Vagina (tissue), 2 donors: Measurements from ENCODE around the gene LMTK3.

Source experiments
- CTCF ChIP-seq, 3 experiments: fragments of 450-650 bp in 2 of 3; fragments of 200-600 bp in 1 of 3; sonication (generic) in 1 of 3; IDR thresholded peaks; one replicate each; pipeline ENCODE4 v1.5.1; 2017 to 2019; ENCODE audit warnings: antibody characterized with exemption in 3 of 3, mild to moderate bottlenecking in 2 of 3, moderate library complexity in 2 of 3
- POLR2A ChIP-seq, 2 donors: fragments of 450-650 bp; IDR thresholded peaks; one replicate each; pipeline ENCODE4 v1.6.1; 2017; ENCODE audit warnings: antibody characterized with exemption in 2 of 2, mild to moderate bottlenecking in 2 of 2, moderate library complexity in 2 of 2
- POLR2AphosphoS5 ChIP-seq, 2 donors: sonication (generic); formaldehyde crosslinking; IDR thresholded peaks; one replicate each; pipeline ENCODE4 v1.9.0; 2017; ENCODE audit warnings: antibody characterized with exemption in 2 of 2, mild to moderate bottlenecking in 2 of 2, low read depth in 1 of 2; ENCODE audit not compliant: insufficient read depth in 1 of 2

DNA sequence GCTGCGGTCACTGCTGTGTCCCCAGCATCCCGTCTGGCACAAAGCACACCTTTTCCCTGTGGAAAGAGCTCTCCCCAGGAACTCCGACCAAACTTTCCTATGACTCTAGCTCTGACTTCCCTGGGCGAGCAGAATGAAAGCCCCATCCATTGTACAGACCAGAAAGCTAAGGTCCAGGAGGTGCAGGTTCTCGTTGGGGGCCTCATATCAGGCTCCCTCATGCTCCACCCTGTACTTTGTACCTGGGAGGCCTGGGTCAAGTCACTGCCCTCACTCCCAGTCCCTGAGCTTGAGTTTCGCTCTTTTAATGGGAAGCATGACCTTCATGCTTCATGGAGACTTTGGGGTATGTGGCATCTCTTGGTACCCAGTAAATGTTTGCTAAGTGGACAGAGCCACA is 24.1 kb downstream of the LMTK3 start:
- no peak for TF ChIP-seq POLR2A (IDR thresholded peaks at IDR 0.05)
- TF ChIP-seq CTCF (IDR thresholded peaks at IDR 0.05): no peak
- no peak for TF ChIP-seq POLR2AphosphoS5 (IDR thresholded peaks at IDR 0.05; ENCODE audit: insufficient read depth in 1 of 2, low read depth in 1 of 2)
